ENCODE results near the gene FAM228B.
"Not testable (repeated sequence)": the region's sequence is repeated elsewhere in the genome, so short reads cannot be mapped to it uniquely, and the experiment has no call there.

FAM228B gene

DNA sequence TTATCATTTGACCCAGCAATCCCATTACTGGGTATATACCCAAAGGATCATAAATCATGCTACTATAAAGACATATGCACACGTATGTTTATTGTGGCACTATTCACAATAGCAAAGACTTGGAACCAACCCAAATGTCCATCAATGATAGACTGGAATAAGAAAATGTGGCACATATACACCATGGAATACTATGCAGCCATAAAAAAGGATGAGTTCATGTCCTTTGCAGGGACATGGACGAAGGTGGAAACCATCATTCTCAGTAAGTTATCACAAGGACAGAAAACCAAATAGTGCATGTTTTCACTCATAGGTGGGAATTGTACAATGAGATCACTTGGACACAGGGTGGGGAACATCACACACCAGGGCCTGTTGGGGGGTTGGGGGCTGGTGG is 22.5 kb upstream of the FAM228B start:
- H3K4me1 ChIP-seq (ENCODE audit: control insufficient read depth in 5 of 5, insufficient read depth in 5 of 5, low read length in 5 of 5); H3K4me3 ChIP-seq (ENCODE audit: low read depth in 1 of 5, low read length in 5 of 5); H3K27ac ChIP-seq (ENCODE audit: low read depth, low read length); H3K9ac ChIP-seq (ENCODE audit: low read length in 5 of 5); H3K27me3 ChIP-seq (ENCODE audit: control insufficient read depth in 5 of 5, insufficient read depth in 4 of 5, low read length in 5 of 5); H3K9me3 ChIP-seq (ENCODE audit: control insufficient read depth in 5 of 5, low read length in 5 of 5): not testable (repeated sequence)
- H3K36me3 ChIP-seq (ENCODE audit: control insufficient read depth in 5 of 5, insufficient read depth in 5 of 5, low read length in 5 of 5), result peaks cover 4 to 24% (median 10%) of the 10 kb centered on the region in 5 donors

DNA sequence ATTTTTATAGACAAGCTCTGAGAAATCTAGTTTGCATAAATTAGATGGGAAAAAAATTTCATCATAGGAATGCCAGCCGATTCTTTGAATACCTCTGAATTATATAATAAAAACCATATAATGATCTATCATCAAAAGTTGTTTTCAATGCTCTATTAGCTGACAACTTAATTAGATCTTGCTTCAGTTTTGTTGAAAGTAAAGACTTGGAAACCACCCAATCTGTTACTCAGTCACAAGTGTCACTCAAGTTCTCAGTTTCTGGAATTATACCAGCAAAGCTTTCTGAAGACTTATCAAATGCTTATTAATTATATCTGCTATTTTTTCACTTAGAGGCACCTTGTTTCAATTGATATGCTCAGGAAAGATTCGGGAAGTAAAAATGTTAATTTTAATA is 21.3 kb upstream of the FAM228B start:
- Histone ChIP-seq H3K27me3 (ENCODE audit: control insufficient read depth in 5 of 5, insufficient read depth in 4 of 5, low read length in 5 of 5) (no peaks in the 10 kb centered on the region), H3K9me3 (ENCODE audit: control insufficient read depth in 5 of 5, low read length in 5 of 5) (peaks cover 0 to 3% (median 0%) of the 10 kb centered on the region in 5 donors), H3K4me1 (ENCODE audit: control insufficient read depth in 5 of 5, insufficient read depth in 5 of 5, low read length in 5 of 5) (peaks cover 0 to 5% (median 0%) of the 10 kb centered on the region in 5 donors), H3K4me3 (ENCODE audit: low read depth in 1 of 5, low read length in 5 of 5) (no peak overlapping the region), H3K36me3 (ENCODE audit: control insufficient read depth in 5 of 5, insufficient read depth in 5 of 5, low read length in 5 of 5) (peaks cover 0 to 18% (median 9%) of the 10 kb centered on the region in 5 donors), H3K27ac (ENCODE audit: low read depth, low read length) (no peak overlapping the region), H3K9ac (ENCODE audit: low read length in 5 of 5) (no peak overlapping the region)

DNA sequence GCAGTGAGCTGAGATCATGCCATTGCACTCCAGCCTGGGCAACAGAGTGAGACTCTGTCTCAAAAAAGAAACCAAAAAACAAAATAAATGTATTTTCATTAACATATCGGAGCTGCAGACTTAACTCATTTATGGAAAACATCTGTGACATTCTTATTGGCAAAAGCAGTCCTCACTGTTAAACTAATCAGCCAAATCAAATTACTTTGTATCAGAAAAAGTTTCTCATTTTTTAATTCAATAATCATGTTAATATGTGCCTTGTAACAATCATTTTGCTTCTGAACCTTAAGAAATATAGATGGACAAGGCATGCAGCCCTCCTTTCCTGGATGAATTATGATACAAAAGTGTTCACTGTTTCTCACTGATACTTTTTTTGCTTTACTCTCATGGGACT is 20.6 kb upstream of the FAM228B start:
- H3K27ac ChIP-seq (ENCODE audit: low read depth, low read length), result no peak overlapping the region
- no peaks in the 10 kb centered on the region for H3K27me3 ChIP-seq (ENCODE audit: control insufficient read depth in 5 of 5, insufficient read depth in 4 of 5, low read length in 5 of 5)
- H3K4me1 ChIP-seq (ENCODE audit: control insufficient read depth in 5 of 5, insufficient read depth in 5 of 5, low read length in 5 of 5), result peaks cover 0 to 5% (median 0%) of the 10 kb centered on the region in 5 donors
- peaks cover 0 to 3% (median 0%) of the 10 kb centered on the region in 5 donors for H3K9me3 ChIP-seq (ENCODE audit: control insufficient read depth in 5 of 5, low read length in 5 of 5)
- H3K4me3 ChIP-seq (ENCODE audit: low read depth in 1 of 5, low read length in 5 of 5), result no peak overlapping the region
- no peak overlapping the region for H3K9ac ChIP-seq (ENCODE audit: low read length in 5 of 5)
- H3K36me3 ChIP-seq (ENCODE audit: control insufficient read depth in 5 of 5, insufficient read depth in 5 of 5, low read length in 5 of 5), result peaks cover 0 to 18% (median 9%) of the 10 kb centered on the region in 5 donors

DNA sequence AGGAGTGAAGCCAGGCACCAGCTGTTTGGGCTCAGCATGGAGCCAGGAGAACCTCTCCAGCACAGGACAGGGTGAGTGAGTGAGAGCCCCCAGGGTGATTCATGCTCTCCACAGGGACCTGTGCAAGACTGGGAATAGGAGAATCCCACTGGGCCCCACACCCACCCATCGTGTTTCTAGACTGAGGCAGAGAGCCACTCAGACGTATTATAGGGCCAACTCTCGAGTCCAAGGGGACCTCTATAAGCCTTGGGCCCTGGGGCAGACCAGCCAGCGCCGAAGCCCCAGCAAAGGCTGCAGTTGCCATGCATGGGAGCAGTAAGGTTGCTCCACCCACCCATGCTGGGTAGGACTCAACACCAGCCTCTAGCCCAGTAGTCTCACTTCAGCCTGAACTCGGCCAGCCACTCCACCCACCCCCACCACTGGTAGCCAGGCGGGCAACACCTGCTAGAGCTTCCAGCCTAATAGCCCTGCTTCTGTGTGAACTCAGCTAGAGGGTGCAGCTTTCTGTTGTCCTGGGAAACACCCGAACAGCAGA is 19.1 kb upstream of the FAM228B start:
- H3K9me3 ChIP-seq (ENCODE audit: control insufficient read depth in 5 of 5, low read length in 5 of 5), result peaks cover 0 to 3% (median 0%) of the 10 kb centered on the region in 5 donors
- H3K27me3 ChIP-seq (ENCODE audit: control insufficient read depth in 5 of 5, insufficient read depth in 4 of 5, low read length in 5 of 5), result no peaks in the 10 kb centered on the region
- peaks cover 0 to 18% (median 9%) of the 10 kb centered on the region in 5 donors for H3K36me3 ChIP-seq (ENCODE audit: control insufficient read depth in 5 of 5, insufficient read depth in 5 of 5, low read length in 5 of 5)
- H3K9ac ChIP-seq (ENCODE audit: low read length in 5 of 5), result no peak overlapping the region
- H3K4me3 ChIP-seq (ENCODE audit: low read depth in 1 of 5, low read length in 5 of 5), result no peak overlapping the region
- H3K4me1 ChIP-seq (ENCODE audit: control insufficient read depth in 5 of 5, insufficient read depth in 5 of 5, low read length in 5 of 5), result peaks cover 0 to 5% (median 0%) of the 10 kb centered on the region in 5 donors
- no peak overlapping the region for H3K27ac ChIP-seq (ENCODE audit: low read depth, low read length)

DNA sequence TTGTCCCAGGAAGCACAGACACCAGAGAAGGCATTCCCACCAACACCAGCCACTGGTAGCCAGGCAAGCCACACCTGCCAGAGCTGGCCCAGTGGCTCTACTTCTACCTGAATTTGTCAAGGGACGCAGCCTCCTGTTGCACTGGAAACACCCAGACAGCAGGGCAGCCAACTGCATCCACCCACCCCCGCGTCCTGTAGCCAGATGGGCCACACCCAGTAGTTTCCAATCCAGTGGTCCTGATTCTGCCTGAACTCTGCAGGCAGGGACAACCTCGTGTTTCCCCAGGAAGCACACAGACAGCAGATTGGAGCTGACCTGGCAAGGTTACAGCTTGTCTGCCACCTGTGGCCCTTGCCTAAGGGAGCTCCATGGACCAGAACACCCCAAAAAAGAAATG is 18.4 kb upstream of the FAM228B start:
- H3K9ac ChIP-seq (ENCODE audit: low read length in 5 of 5), result no peak overlapping the region
- no peak overlapping the region for H3K4me3 ChIP-seq (ENCODE audit: low read depth in 1 of 5, low read length in 5 of 5)
- peaks cover 0 to 18% (median 9%) of the 10 kb centered on the region in 5 donors for H3K36me3 ChIP-seq (ENCODE audit: control insufficient read depth in 5 of 5, insufficient read depth in 5 of 5, low read length in 5 of 5)
- H3K27me3 ChIP-seq (ENCODE audit: control insufficient read depth in 5 of 5, insufficient read depth in 4 of 5, low read length in 5 of 5), result no peaks in the 10 kb centered on the region
- no peak overlapping the region for H3K27ac ChIP-seq (ENCODE audit: low read depth, low read length)
- peaks cover 0 to 5% (median 0%) of the 10 kb centered on the region in 5 donors for H3K4me1 ChIP-seq (ENCODE audit: control insufficient read depth in 5 of 5, insufficient read depth in 5 of 5, low read length in 5 of 5)
- peaks cover 0 to 3% (median 0%) of the 10 kb centered on the region in 5 donors for H3K9me3 ChIP-seq (ENCODE audit: control insufficient read depth in 5 of 5, low read length in 5 of 5)

DNA sequence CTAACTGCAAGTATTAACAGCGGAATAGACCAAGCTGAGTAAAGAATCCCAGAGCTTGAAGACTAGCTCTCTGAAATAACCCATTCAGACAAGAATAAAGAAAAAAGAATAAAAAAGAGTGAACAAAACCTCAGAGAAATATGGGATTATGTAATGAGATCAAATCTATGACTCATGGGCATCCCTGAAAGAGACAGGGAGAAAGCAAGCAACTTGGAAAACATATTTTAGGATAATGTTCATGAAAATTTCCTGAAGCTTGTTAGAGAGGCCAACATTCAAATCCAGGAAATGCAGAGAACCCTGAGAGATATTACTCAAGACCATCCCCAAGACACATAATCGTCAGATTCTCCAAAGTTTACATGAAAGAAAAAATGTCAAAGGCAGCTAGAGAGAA is 17.5 kb upstream of the FAM228B start:
- no peaks in the 10 kb centered on the region for H3K27me3 ChIP-seq (ENCODE audit: control insufficient read depth in 5 of 5, insufficient read depth in 4 of 5, low read length in 5 of 5)
- H3K27ac ChIP-seq (ENCODE audit: low read depth, low read length), result no peak overlapping the region
- no peak overlapping the region for H3K9ac ChIP-seq (ENCODE audit: low read length in 5 of 5)
- H3K9me3 ChIP-seq (ENCODE audit: control insufficient read depth in 5 of 5, low read length in 5 of 5), result peaks cover 0 to 3% (median 0%) of the 10 kb centered on the region in 5 donors
- peaks cover 0 to 5% (median 0%) of the 10 kb centered on the region in 5 donors for H3K4me1 ChIP-seq (ENCODE audit: control insufficient read depth in 5 of 5, insufficient read depth in 5 of 5, low read length in 5 of 5)
- no peak overlapping the region for H3K4me3 ChIP-seq (ENCODE audit: low read depth in 1 of 5, low read length in 5 of 5)
- peaks cover 0 to 18% (median 9%) of the 10 kb centered on the region in 5 donors for H3K36me3 ChIP-seq (ENCODE audit: control insufficient read depth in 5 of 5, insufficient read depth in 5 of 5, low read length in 5 of 5)

DNA sequence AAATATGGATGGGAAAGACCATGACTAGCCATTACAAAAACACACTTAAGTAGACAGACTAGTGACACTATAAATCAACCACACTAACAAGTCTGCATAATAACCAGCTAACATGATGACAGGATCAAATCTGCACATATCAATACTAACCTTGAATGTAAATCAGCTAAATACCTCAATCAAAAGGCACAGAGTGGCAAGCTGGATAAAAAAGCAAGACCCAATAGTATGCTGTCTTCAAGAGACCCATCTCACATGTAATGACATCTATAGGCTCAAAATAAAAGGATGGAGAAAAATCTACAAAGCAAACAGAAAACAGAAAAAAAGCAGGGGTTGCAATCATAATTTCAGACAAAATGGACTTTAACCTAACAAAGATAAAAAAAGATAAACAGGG is 16.5 kb upstream of the FAM228B start:
- Histone ChIP-seq H3K27me3 (ENCODE audit: control insufficient read depth in 5 of 5, insufficient read depth in 4 of 5, low read length in 5 of 5) (no peaks in the 10 kb centered on the region), H3K4me1 (ENCODE audit: control insufficient read depth in 5 of 5, insufficient read depth in 5 of 5, low read length in 5 of 5) (peaks cover 0 to 5% (median 0%) of the 10 kb centered on the region in 5 donors), H3K9ac (ENCODE audit: low read length in 5 of 5) (no peak overlapping the region), H3K4me3 (ENCODE audit: low read depth in 1 of 5, low read length in 5 of 5) (no peak overlapping the region), H3K36me3 (ENCODE audit: control insufficient read depth in 5 of 5, insufficient read depth in 5 of 5, low read length in 5 of 5) (peaks cover 0 to 18% (median 9%) of the 10 kb centered on the region in 5 donors), H3K9me3 (ENCODE audit: control insufficient read depth in 5 of 5, low read length in 5 of 5) (peaks cover 0 to 3% (median 0%) of the 10 kb centered on the region in 5 donors), H3K27ac (ENCODE audit: low read depth, low read length) (no peak overlapping the region)

DNA sequence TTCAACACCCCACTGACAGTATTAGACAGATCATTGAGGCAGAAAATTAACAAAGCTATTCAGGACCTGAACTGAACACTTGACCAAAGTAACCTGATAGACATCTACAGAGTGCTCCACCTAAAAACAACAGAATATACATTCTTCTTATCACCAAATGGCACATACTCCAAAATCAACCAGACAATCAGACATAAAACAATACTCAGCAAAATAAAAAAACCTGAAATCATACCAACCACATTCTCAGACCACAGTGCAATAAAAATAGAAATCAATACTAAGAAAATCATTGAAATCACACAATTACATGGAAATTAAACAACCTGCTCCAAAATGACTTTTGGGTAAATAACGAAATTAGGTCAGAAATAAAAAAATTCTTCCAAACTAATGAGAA is 15.9 kb upstream of the FAM228B start:
- Histone ChIP-seq H3K27ac (ENCODE audit: low read depth, low read length) (no peak overlapping the region), H3K4me1 (ENCODE audit: control insufficient read depth in 5 of 5, insufficient read depth in 5 of 5, low read length in 5 of 5) (peaks cover 0 to 5% (median 0%) of the 10 kb centered on the region in 5 donors), H3K9ac (ENCODE audit: low read length in 5 of 5) (no peak overlapping the region), H3K4me3 (ENCODE audit: low read depth in 1 of 5, low read length in 5 of 5) (no peak overlapping the region), H3K27me3 (ENCODE audit: control insufficient read depth in 5 of 5, insufficient read depth in 4 of 5, low read length in 5 of 5) (no peaks in the 10 kb centered on the region), H3K9me3 (ENCODE audit: control insufficient read depth in 5 of 5, low read length in 5 of 5) (peaks cover 0 to 3% (median 0%) of the 10 kb centered on the region in 5 donors), H3K36me3 (ENCODE audit: control insufficient read depth in 5 of 5, insufficient read depth in 5 of 5, low read length in 5 of 5) (peaks cover 0 to 16% (median 9%) of the 10 kb centered on the region in 5 donors)

DNA sequence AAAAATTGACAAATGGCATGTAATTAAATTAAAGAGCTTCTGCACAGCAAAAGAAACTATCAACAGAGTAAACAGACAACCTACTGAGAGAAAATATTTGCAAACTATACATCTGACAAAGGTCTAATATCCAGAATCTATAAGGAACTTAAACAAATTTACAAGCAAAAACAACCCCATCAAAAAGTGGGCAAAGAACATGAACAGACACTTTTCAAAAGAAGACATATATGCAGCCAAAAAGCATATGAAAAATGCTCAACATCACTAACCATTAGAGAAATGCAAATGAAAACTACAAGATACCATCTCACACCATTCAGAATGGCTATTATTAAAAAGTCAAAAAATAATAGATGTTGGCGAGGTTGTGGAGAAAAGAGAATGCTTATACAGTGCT is 13.8 kb upstream of the FAM228B start:
- not testable (repeated sequence) for H3K27me3 ChIP-seq (ENCODE audit: control insufficient read depth in 5 of 5, insufficient read depth in 4 of 5, low read length in 5 of 5); H3K9ac ChIP-seq (ENCODE audit: low read length in 5 of 5); H3K4me3 ChIP-seq (ENCODE audit: low read depth in 1 of 5, low read length in 5 of 5); H3K4me1 ChIP-seq (ENCODE audit: control insufficient read depth in 5 of 5, insufficient read depth in 5 of 5, low read length in 5 of 5); H3K27ac ChIP-seq (ENCODE audit: low read depth, low read length); H3K9me3 ChIP-seq (ENCODE audit: control insufficient read depth in 5 of 5, low read length in 5 of 5); H3K36me3 ChIP-seq (ENCODE audit: control insufficient read depth in 5 of 5, insufficient read depth in 5 of 5, low read length in 5 of 5)

DNA sequence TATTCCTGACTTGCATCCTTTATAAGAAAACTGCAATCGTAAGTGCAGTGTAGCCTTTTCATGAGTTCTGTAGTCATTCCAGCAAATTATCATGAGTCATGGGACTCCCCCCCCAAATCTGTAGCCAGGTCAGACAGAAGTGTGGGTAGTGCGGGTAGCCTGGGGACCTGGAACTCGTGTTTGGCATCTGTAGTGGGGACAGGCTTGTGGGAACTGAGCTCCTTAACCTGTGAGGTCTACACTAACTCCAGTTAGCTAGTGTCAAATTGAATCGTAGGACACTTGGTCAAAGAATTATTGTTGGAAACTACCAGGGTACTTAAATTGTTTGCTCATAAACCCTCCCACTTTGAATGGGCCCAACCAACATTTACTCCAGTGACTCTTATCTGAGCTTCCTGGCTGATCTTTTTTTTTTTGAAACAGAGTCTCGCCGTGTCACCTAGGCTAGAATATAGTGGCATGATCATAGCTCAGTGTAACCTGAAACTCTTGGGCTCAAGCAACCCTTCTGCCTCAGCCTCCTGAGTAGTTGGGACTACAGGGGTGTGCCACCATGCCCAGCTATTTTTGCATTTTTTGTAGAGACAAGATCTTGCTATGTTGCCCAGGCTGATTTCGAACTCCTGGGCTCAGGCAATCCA is 12.5 kb upstream of the FAM228B start:
- H3K36me3 ChIP-seq (ENCODE audit: control insufficient read depth in 5 of 5, insufficient read depth in 5 of 5, low read length in 5 of 5), result peaks cover 0 to 5% (median 0%) of the 10 kb centered on the region in 5 donors
- H3K9me3 ChIP-seq (ENCODE audit: control insufficient read depth in 5 of 5, low read length in 5 of 5), result peaks cover 0 to 5% (median 3%) of the 10 kb centered on the region in 5 donors
- H3K4me1 ChIP-seq (ENCODE audit: control insufficient read depth in 5 of 5, insufficient read depth in 5 of 5, low read length in 5 of 5), result peaks cover 0 to 5% (median 0%) of the 10 kb centered on the region in 5 donors
- H3K27me3 ChIP-seq (ENCODE audit: control insufficient read depth in 5 of 5, insufficient read depth in 4 of 5, low read length in 5 of 5), result no peaks in the 10 kb centered on the region
- no peak overlapping the region for H3K27ac ChIP-seq (ENCODE audit: low read depth, low read length)
- H3K9ac ChIP-seq (ENCODE audit: low read length in 5 of 5), result no peak overlapping the region
- no peak overlapping the region for H3K4me3 ChIP-seq (ENCODE audit: low read depth in 1 of 5, low read length in 5 of 5)
